VCaP (cell line): ENCODE data around the gene FLVCR2.

Source experiments
- H3K27ac ChIP-seq: fragments of 450-650 bp; 2 replicates; pipeline ENCODE4 v1.5.1; 2017
- TF ChIP-seq, protein P1 (sequence below): fragments of 450-650 bp; conservative IDR thresholded peaks from 2 replicates; pipeline ENCODE4 v1.5.1; 2017; ENCODE audit warnings: mild to moderate bottlenecking, moderate library complexity

The FLVCR2 gene, protein sequence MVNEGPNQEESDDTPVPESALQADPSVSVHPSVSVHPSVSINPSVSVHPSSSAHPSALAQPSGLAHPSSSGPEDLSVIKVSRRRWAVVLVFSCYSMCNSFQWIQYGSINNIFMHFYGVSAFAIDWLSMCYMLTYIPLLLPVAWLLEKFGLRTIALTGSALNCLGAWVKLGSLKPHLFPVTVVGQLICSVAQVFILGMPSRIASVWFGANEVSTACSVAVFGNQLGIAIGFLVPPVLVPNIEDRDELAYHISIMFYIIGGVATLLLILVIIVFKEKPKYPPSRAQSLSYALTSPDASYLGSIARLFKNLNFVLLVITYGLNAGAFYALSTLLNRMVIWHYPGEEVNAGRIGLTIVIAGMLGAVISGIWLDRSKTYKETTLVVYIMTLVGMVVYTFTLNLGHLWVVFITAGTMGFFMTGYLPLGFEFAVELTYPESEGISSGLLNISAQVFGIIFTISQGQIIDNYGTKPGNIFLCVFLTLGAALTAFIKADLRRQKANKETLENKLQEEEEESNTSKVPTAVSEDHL

DNA sequence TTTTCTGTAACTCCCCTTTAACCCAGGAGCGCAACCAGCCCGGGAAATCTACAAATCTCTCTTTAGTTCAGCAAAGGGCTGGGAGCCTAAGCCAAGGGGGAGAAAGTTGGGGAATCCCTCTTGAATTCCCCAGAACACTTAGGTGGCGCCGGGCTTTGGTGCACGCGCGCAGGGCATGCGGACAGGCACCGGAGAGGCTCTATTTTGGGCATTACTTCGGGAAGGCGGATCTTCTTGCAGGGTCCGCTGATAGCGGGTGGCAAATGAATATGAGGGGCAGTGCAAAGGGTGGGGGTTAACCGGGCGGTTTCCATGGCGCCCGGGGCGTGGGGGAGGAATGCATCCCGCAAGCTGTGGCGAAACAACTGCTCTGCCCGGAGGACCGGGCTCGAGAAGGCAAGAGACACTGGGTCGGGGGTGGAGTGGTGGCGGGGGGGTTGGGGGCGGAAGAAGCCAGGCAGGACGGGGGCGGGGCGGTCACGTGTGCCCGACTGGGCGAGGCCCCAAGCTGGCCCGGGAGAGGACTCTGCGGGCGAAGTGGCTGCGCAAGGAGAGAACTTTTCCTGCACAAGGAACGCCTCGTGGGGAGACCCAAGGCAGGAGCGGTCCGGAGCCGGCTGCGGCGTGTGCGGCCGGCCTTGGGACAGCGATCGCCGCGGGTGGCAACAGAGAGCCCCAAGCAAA is at the start of gene FLVCR2:
Gene FLVCR2 (plus strand): TSS at position 519 of the 684 bp plus-strand sequence. CDS start 353 bp downstream, outside the sequence.
- peak within 1 kb of the TSS; percentile 42 for H3K27ac ChIP-seq
- TF ChIP-seq, protein P1, sequence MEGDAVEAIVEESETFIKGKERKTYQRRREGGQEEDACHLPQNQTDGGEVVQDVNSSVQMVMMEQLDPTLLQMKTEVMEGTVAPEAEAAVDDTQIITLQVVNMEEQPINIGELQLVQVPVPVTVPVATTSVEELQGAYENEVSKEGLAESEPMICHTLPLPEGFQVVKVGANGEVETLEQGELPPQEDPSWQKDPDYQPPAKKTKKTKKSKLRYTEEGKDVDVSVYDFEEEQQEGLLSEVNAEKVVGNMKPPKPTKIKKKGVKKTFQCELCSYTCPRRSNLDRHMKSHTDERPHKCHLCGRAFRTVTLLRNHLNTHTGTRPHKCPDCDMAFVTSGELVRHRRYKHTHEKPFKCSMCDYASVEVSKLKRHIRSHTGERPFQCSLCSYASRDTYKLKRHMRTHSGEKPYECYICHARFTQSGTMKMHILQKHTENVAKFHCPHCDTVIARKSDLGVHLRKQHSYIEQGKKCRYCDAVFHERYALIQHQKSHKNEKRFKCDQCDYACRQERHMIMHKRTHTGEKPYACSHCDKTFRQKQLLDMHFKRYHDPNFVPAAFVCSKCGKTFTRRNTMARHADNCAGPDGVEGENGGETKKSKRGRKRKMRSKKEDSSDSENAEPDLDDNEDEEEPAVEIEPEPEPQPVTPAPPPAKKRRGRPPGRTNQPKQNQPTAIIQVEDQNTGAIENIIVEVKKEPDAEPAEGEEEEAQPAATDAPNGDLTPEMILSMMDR = no peak

- TF ChIP-seq, protein P1 = no peak
- H3K27ac ChIP-seq = no peak overlapping the region
Observed at GRCh38 chr14:75531256-75531655, 47.2 kb upstream of the FLVCR2 start.

- TF ChIP-seq, protein P1 = no peak
- H3K27ac ChIP-seq = no peak overlapping the region
Observed at GRCh38 chr14:75531660-75532317, 46.6 kb upstream of the FLVCR2 start.

DNA sequence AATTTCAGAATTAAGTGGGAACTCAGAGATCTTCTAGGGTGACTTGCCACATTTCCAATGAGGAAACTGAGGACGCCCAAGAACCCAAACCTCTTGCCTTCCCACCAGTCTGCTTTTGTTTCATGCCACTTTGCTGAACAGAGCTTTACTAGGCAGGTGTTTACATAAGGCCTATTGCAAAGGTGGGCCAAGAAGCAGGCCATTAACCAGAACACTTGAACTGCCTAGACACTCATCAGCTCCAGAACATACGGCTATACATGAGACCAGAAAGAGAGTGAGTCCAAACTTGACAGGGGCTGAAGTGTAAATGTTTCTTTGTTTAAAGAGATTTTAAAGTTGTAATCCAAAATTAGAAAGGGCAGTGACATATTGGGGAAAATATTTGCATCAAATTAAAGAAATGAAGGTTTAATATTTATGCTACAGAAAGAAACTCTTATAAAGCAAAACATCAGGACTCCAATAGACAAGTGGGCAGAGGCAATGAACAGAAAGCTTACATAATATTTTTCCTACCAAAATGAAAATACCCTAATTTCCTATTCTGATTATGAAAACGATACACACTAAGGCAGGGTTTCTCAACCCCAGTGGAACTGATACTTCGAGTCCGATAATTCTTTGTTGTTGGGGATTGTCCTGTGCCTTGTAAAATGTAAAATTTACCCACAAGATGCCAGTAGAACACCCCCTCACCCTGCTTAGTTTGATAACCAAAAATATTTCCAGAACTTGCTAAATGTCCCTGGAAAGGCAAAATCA is 44.4 kb upstream of the FLVCR2 start:
- peak overlapping the region; percentile 97 for H3K27ac ChIP-seq
- TF ChIP-seq, protein P1 = no peak

DNA sequence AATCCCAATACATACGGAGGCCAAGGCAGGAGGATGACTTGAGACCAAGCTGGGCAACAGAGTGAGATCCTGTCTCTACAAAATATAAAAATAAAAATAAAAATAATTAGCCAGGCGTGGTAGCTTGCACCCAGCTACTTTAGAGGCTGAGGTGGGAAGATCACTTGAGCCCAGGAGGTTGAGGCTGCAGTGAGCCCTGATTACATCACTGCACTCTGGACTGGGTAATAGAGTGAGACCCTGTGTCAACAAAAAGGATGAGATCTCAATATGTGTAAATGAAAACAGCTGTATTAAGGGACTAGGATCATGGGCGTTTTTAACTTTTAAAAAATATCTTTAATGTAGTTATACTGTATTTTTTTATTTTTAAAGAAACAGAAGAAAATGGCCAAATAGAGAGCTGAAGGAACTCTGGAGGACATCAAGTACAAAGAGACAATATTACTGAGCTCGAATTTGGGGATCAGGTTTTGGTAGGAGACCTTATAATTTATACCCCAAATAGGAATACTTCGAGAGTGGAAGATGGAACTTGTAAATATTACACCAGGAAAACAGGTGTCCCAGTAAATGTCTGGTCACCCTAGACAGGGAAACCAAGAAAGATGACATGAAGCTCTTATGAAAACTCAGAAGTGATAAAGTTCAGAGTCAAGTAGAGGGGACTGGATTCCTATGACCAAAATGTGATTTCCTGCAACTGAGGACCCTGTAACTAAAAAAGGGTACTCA is 43.1 kb upstream of the FLVCR2 start:
- TF ChIP-seq, protein P1 = no peak
- H3K27ac ChIP-seq = peak overlapping the region; percentile 97

DNA sequence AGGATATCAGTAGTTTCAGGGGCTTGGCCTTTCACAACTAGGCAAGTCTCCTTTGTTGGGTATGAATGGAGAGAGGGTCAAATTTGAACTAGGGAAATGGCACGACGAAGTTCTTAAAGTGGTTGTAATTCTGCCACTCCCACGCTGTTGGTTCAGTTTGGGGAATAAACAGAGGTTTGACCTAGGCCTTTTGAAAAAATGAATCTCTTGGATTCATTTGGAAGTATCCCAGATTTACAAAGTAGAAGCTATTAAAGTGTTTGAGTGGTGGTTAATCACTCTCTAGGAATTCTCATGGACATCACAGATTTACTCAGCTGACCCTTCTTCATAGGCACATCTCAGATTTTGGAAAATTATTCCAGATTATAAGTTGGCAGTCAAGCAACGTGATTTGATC is 41.3 kb upstream of the FLVCR2 start:
- H3K27ac ChIP-seq = peak overlapping the region; percentile 97
- TF ChIP-seq, protein P1 = no peak
